ENCODE measurements around the gene PLEKHA7. TPM values are rescaled to one million over a fixed set of nuclear protein-coding genes. Genes with fewer than 3 reads are reported as not detected.

PLEKHA7 gene
- total and polyA plus RNA-seq, 2 of the 8 experiments (the other 6 are each of a cell fraction or from before 2014, with no cell fraction given), result 11.4 to 25.6 TPM

DNA sequence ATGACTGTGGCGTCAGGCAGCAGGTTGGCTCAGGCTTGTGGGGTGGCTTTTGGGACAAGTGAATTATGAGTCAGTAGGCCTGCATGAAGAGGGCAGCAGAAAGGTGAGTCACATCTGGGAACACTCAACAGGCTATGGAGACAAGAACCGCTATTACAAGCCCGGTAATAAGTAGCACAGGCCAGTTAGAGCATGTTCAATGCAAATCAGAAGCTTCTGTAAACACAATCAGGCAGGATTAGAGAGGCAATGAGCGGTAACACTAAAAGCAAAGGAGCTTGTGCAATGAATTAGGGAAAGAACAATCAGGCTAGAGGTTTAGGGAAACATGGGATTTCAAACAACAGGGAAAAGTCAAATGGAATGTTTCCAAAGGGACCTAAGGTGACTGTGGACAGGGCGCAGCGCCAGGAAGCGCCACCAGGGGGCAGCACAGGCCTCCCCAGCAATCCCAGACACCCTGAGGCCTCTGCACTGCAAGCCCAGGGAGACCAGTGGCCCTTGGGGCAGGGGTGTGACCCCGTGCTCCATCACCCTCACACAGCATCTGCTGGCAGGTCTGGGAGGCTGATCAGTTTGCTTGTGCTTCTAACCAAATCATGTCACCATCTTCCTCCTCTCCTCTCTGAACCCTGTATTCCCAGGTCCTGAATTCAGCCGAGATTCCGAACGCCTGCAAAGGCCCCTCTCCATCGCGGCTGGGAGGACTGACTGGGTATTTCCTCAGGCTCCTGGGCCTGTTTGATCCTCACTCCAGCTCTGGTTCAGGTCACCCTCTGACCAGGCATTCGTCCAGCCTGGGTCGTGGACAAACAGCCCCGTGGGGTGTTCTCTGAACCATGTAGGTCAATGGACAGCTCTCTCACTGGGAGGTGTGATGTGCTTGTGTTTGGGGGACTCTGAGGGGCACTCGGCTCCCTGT is 225.8 kb downstream of the PLEKHA7 start:
- H3K4me2 ChIP-seq (ENCODE audit: insufficient read depth in 1 of 2, low read depth in 2 of 2, low read length in 2 of 2), result no peak overlapping the region
- H2BK15ac ChIP-seq (ENCODE audit: low read length), result no peak overlapping the region
- POLR2A ChIA-PET (ENCODE audit: partially characterized antibody), result interaction anchor here (0.9 kb wide), 1 partner anchor 213 kb away, joined by 3 read pairs; no protein-coding TSS in a partner anchor
- no peak overlapping the region for H3K18ac ChIP-seq (ENCODE audit: extremely low read depth, low read length)
- H3K27me3 ChIP-seq (replicated peaks in 1 of 4; ENCODE audit: control insufficient read depth in 3 of 4, extremely low read depth in 1 of 4, insufficient read depth in 3 of 4, low read length in 3 of 4), result no peaks in the 10 kb centered on the region
- H4K8ac ChIP-seq (ENCODE audit: extremely low read depth, insufficient read depth, low read length), result no peak overlapping the region; the same call in 1 of the 2 replicates
- H3K9me3 ChIP-seq (ENCODE audit: insufficient read depth in 2 of 2, low read depth in 1 of 2, low read length in 1 of 2), result no peaks in the 10 kb centered on the region
- H2AK5ac ChIP-seq (ENCODE audit: low read depth, low read length), result no peak overlapping the region
- CTCF ChIA-PET (ENCODE audit: partially characterized antibody), result interaction anchor here (0.6 to 10.7 kb wide), 39 partner anchors 9 to 290 kb away, joined by 3 to 119 read pairs (median 4); no protein-coding TSS in a partner anchor
- H3K9ac ChIP-seq (replicated peaks in 1 of 4; ENCODE audit: extremely low read depth in 1 of 4, low read depth in 3 of 4, low read length in 3 of 4), result no peak overlapping the region
- FAIRE-seq (peak; percentile 60), DNase-seq (ENCODE audit: low read depth in 1 of 2, low spot score in 2 of 2) (peak; percentile 70 to 94)
- no peaks in the 10 kb centered on the region for H3K79me1 ChIP-seq (ENCODE audit: low read depth, low read length)
- no peak overlapping the region for H4K91ac ChIP-seq (replicated peaks; ENCODE audit: insufficient read length, low read length)
- no peak overlapping the region for H3K14ac ChIP-seq (ENCODE audit: insufficient read length)
- no peak overlapping the region for H4K5ac ChIP-seq (ENCODE audit: insufficient read length, low read depth, low read length)
- no peaks in the 10 kb centered on the region for H3K79me2 ChIP-seq (ENCODE audit: control insufficient read depth in 1 of 2, insufficient read depth in 2 of 2, low read length in 2 of 2)
- no peak overlapping the region for H2BK12ac ChIP-seq (ENCODE audit: low read depth, low read length)
- no peak overlapping the region for H2BK20ac ChIP-seq (ENCODE audit: low read length)
- no peak overlapping the region for H2BK120ac ChIP-seq (replicated peaks; ENCODE audit: low read depth, low read length)
- no peaks in the 10 kb centered on the region for H3K23me2 ChIP-seq (ENCODE audit: low read depth, low read length)
- H3K56ac ChIP-seq (replicated peaks; ENCODE audit: insufficient read length, low read depth, low read length), result no peak overlapping the region
- no peak overlapping the region for H3K4me3 ChIP-seq (ENCODE audit: extremely low read depth in 1 of 4, insufficient read depth in 2 of 4, low read depth in 3 of 4, low read length in 4 of 4)
- H2AFZ ChIP-seq (ENCODE audit: low read length), result no peak overlapping the region
- no peak overlapping the region for H3K23ac ChIP-seq (ENCODE audit: insufficient read length)
- 68% methylated on average over 17 of the region's 17 CpGs; no CpG with 5 or more reads in 1 of the 2 experiments for WGBS, 2 experiments (ENCODE audit: extremely low coverage in 1 of 2, insufficient coverage in 1 of 2, insufficient read length in 1 of 2, insufficient replicate concordance in 2 of 2, low coverage in 1 of 2, low lambda C conversion rate in 2 of 2, missing lambda C conversion rate in 1 of 2)
- peaks cover 4 to 5% of the 10 kb centered on the region in 2 experiments for H4K20me1 ChIP-seq (replicated peaks in 1 of 2; ENCODE audit: control insufficient read depth in 1 of 2, insufficient read depth in 2 of 2, low read length in 2 of 2)
- no peak overlapping the region for H3K4ac ChIP-seq (replicated peaks; ENCODE audit: insufficient read length, low read depth, low read length)
- no peaks in the 10 kb centered on the region for H3K4me1 ChIP-seq (replicated peaks in 1 of 4; ENCODE audit: control insufficient read depth in 3 of 4, insufficient read depth in 4 of 4, low read length in 3 of 4)
- peaks cover 0 to 6% (median 3%) of the 10 kb centered on the region in 4 experiments; a peak in 2 of 8 replicates for H3K36me3 ChIP-seq (ENCODE audit: control insufficient read depth in 2 of 4, insufficient read depth in 4 of 4, low read length in 3 of 4)
- TF ChIP-seq CREB1 (IDR thresholded peaks at IDR 0.05), result 0 out of 2 replicates have a peak, but pooled peaks have one; percentile 19
- no peak for TF ChIP-seq RFX5 (IDR thresholded peaks at IDR 0.05; ENCODE audit: borderline replicate concordance, low read depth, low read length)
- TF ChIP-seq, protein P1, sequence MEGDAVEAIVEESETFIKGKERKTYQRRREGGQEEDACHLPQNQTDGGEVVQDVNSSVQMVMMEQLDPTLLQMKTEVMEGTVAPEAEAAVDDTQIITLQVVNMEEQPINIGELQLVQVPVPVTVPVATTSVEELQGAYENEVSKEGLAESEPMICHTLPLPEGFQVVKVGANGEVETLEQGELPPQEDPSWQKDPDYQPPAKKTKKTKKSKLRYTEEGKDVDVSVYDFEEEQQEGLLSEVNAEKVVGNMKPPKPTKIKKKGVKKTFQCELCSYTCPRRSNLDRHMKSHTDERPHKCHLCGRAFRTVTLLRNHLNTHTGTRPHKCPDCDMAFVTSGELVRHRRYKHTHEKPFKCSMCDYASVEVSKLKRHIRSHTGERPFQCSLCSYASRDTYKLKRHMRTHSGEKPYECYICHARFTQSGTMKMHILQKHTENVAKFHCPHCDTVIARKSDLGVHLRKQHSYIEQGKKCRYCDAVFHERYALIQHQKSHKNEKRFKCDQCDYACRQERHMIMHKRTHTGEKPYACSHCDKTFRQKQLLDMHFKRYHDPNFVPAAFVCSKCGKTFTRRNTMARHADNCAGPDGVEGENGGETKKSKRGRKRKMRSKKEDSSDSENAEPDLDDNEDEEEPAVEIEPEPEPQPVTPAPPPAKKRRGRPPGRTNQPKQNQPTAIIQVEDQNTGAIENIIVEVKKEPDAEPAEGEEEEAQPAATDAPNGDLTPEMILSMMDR (IDR thresholded peaks at IDR 0.05; ENCODE audit: control extremely low read depth in 1 of 3, insufficient read depth in 1 of 3, low read depth in 1 of 3, low read length in 3 of 3), result peak; percentile 87 to 99 (median 96)
- TF ChIP-seq RAD21 (IDR thresholded peaks at IDR 0.05 in 1 of 2, conservative IDR thresholded peaks at IDR 0.05 in 1 of 2; ENCODE audit: low read depth in 2 of 2, low read length in 2 of 2), result peak; percentile 86 to 89
- TF ChIP-seq FOSL1 (IDR thresholded peaks at IDR 0.05; ENCODE audit: insufficient read depth, low read depth, low read length), result no peak
- TF ChIP-seq CBX8 (IDR thresholded peaks at IDR 0.05; ENCODE audit: borderline replicate concordance, low read depth, low read length), result no peak
- no peak overlapping the region for H3K27ac ChIP-seq (ENCODE audit: low read depth, low read length)
- H2BK5ac ChIP-seq (ENCODE audit: low read depth, low read length), result no peak overlapping the region
